Fibroblast of villous mesenchyme (primary cell): Measurements from ENCODE around the gene COLQ. TPM values are rescaled to one million over a fixed set of nuclear protein-coding genes. Genes with fewer than 3 reads are reported as not detected.
A peak's percentile ranks its signal among the peaks of the same experiment; 100 is the strongest.

Experiments used
- DNase-seq: peaks from one replicate; pipeline ENCODE4 v3.0.0-alpha.2; 2010; ENCODE audit warnings: low read depth
- H3K4me3 ChIP-seq: 2 replicates; pipeline ENCODE4 v1.5.1; 2011; ENCODE audit warnings: low read depth, mild to moderate bottlenecking, low read length
- CTCF ChIP-seq: IDR thresholded peaks from 2 replicates; pipeline ENCODE4 v1.5.1; 2012; ENCODE audit warnings: low read depth, mild to moderate bottlenecking, low read length; ENCODE audit not compliant: insufficient read depth
- total RNA-seq: library from RNA; depleted of rRNA; stranded (reverse); fragments of >200 nt; gene quantifications from 2 replicates; pipeline ENCODE4 v1.2.3, GENCODE V29; 2012

Gene COLQ
- total RNA-seq, 1 donor = 0.43 TPM

DNA sequence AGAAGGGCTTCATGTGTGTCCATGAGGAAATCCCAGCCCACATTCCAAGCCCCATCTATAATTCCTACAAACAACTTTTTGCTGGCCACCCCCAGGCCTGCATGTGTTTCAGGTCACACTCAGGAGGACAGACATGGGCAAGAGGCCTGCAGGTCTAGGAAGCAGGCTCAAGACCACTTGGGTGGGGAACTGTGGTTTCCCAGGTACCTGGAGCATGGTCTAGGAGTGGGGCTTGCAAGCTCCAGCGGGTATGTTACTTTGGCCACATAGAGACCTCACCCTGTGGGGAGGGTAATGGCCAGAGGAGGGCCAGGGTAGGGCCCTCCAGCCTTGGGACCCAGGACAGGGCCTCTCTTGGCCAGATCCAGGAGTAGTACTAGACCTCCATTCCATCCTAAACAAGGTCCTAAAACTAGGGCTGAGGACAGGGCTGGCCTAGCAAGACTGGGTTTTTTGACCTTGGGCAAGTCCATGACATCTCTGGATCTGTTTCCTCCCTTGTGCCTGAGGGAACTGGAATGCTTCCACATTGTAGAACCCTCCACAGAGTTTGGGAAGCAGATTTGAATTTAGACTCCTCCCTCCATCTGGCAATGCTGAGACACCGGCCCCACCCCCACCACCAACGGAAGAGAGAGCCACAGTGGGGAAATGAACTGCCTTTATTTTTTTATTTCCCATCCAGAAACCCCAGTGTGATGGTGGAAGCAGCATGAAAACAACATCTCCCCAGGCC is 71.8 kb downstream of the COLQ start:
- DNase-seq = no peak

GRCh38 chr3:15443826-15444524 is 77.5 kb downstream of the COLQ start:
- H3K4me3 ChIP-seq = no peak overlapping the region
- no peak for TF ChIP-seq CTCF
- no peak for DNase-seq

More for the DNA sequence above, 71.8 kb downstream of the COLQ start:
- H3K4me3 ChIP-seq = no peak overlapping the region
- no peak for TF ChIP-seq CTCF

GRCh38 chr3:15440891-15441290 is 80.6 kb downstream of the COLQ start:
- DNase-seq = no peak
- H3K4me3 ChIP-seq = no peak overlapping the region
- no peak for TF ChIP-seq CTCF

GRCh38 chr3:15439476-15439875 is 82.0 kb downstream of the COLQ start:
- no peak for TF ChIP-seq CTCF
- no peak for DNase-seq
- H3K4me3 ChIP-seq = no peak overlapping the region

DNA sequence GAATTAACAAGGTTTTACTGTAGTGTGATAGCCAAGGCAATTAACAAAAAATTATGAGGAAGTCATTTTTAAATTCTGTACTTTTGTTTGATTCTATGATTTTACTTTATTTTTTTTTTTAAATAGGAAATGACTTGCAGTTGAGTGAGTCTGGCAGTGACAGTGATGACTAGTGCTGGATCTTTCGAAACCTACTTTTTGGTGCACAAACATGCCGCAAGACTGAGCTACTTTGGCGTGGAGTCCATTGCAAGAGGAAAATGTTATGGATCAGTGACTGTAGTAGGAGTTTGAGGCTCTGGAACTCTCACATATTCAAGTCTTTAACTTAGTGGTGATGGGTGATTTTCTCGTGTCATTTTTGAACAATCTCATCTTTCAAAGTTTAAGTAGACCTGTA is 82.5 kb downstream of the COLQ start:
- peak; percentile 8 for DNase-seq
- TF ChIP-seq CTCF = no peak
- no peak overlapping the region for H3K4me3 ChIP-seq

DNA sequence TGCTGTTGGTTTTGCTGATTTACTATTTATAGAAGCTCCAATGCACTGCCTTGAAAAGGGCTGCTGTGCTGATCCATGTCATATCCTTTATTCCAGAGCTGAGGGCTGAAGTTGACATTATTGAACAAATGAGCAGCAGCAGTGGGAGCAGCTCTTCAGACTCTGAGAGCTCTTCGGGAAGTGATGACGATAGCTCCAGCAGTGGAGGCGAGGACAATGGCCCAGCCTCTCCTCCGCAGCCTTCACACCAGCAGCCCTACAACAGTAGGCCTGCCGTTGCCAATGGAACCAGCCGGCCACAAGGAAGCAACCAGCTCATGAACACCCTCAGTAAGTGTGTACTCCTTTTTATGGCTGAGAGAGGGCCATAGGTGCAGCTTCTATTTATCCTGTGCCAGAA is 85.3 kb downstream of the COLQ start:
- no peak for TF ChIP-seq CTCF
- no peak for DNase-seq
- H3K4me3 ChIP-seq = no peak overlapping the region
